CD8-positive, alpha-beta memory T cell (primary cell): ENCODE measurements around the gene TMEM140. TPM values are rescaled to one million over a fixed set of nuclear protein-coding genes. Genes with fewer than 3 reads are reported as not detected.

Experiments
- CTCF ChIA-PET: fragments of 350-600 bp; sonication (Branson Sonifier 250); formaldehyde crosslinking; loops from one replicate; lab custom pipeline; 2021; ENCODE audit warnings: antibody characterized with exemption; lab: Charles Lee
- POLR2A ChIA-PET: fragments of 350-600 bp; sonication (Branson Sonifier 250); formaldehyde crosslinking; loops from one replicate; lab custom pipeline; 2021; ENCODE audit warnings: antibody characterized with exemption; lab: Charles Lee
- DNase-seq, 5 donors: peaks; one replicate each; pipeline versions ENCODE4 v3.0.0 to v3.0.0-alpha.2; 2020 to 2022; ENCODE audit warnings: mixed read lengths in 1 of 5
- H3K27ac ChIP-seq: one replicate; pipeline ENCODE4 v1.7.0; 2013; ENCODE audit warnings: low read depth, mild to moderate bottlenecking, low read length, moderate library complexity
- H3K27me3 ChIP-seq: 2 replicates; pipeline ENCODE4 v1.7.0; 2013; ENCODE audit warnings: low read length, mild to moderate bottlenecking; ENCODE audit not compliant: insufficient read depth, poor library complexity, severe bottlenecking
- H3K36me3 ChIP-seq: 2 replicates; pipeline ENCODE4 v1.7.0; 2013; ENCODE audit warnings: mild to moderate bottlenecking, low read length, moderate library complexity; ENCODE audit not compliant: insufficient read depth
- H3K4me1 ChIP-seq: 2 replicates; pipeline ENCODE4 v1.7.0; 2013; ENCODE audit warnings: mild to moderate bottlenecking, low read length, moderate library complexity; ENCODE audit not compliant: insufficient read depth
- H3K4me3 ChIP-seq: 2 replicates; pipeline ENCODE4 v1.7.0; 2013; ENCODE audit warnings: mild to moderate bottlenecking, low read length
- H3K9me3 ChIP-seq: 2 replicates; pipeline ENCODE4 v1.7.0; 2013; ENCODE audit warnings: mild to moderate bottlenecking, low read length
- H3K27ac Mint-ChIP-seq, 8 donors: one replicate each; pipeline ENCODE4 v1.8.0; 2020 to 2021; ENCODE audit warnings: mixed read lengths in 8 of 8, mild to moderate bottlenecking in 6 of 8, inconsistent platforms in 3 of 8, moderate library complexity in 3 of 8
- H3K27me3 Mint-ChIP-seq, 2 donors: one replicate each; pipeline ENCODE4 v1.8.0; 2020 to 2021; ENCODE audit warnings: mixed read lengths in 2 of 2, mild to moderate bottlenecking in 1 of 2, moderate library complexity in 1 of 2
- H3K36me3 Mint-ChIP-seq, 3 donors: one replicate each; pipeline ENCODE4 v1.8.0; 2020 to 2021; ENCODE audit warnings: mixed read lengths in 3 of 3, inconsistent platforms in 1 of 3, mild to moderate bottlenecking in 1 of 3
- H3K4me1 Mint-ChIP-seq, 3 donors: one replicate each; pipeline ENCODE4 v1.8.0; 2020 to 2021; ENCODE audit warnings: mixed read lengths in 3 of 3, inconsistent platforms in 1 of 3, mild to moderate bottlenecking in 1 of 3
- H3K4me3 Mint-ChIP-seq, 7 donors: one replicate each; pipeline ENCODE4 v1.8.0; 2020 to 2021; ENCODE audit warnings: mixed read lengths in 7 of 7, mild to moderate bottlenecking in 6 of 7, moderate library complexity in 4 of 7, inconsistent platforms in 2 of 7
- H3K9me3 Mint-ChIP-seq, 5 donors: one replicate each; pipeline ENCODE4 v1.8.0; 2020 to 2022; ENCODE audit warnings: mixed read lengths in 5 of 5, mild to moderate bottlenecking in 3 of 5, moderate library complexity in 2 of 5, inconsistent platforms in 1 of 5
- polyA plus RNA-seq: library from polyadenylated mRNA; unstranded; fragments of 300-500 nt; fragmentation: Illumina TruSeq; gene quantifications from one replicate; pipeline ENCODE4 v1.2.3, GENCODE V29; 2021
- total RNA-seq, 2 experiments: library from RNA; stranded (reverse); gene quantifications; one replicate each; pipeline ENCODE4 v1.2.3, GENCODE V29; 2021

The TMEM140 gene
- total and polyA plus RNA-seq, 3 experiments from 2014 or later: 6.6 to 34.4 (median 7.0) TPM

DNA sequence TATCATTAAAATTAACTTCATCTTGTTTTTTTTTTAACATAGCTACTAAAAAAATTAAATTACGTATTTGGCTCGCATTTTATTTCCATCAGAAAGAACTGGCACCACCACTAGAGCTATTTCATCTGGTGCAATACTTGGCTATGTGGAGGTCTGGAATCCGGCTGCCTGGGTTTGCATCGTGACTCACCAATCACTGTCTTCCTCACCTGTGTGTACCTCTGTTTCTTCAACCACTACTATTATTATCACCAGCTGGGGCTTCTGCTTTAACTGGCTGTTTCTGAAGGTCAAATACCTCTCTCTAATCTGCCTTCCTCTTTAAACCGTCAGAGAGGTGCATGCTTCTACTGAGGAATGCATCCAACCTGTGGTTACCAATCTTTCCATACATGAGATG, 57.0 kb downstream of the TMEM140 start:
- Mint-ChIP-seq H3K4me1 (peaks cover 25 to 71% (median 40%) of the 10 kb centered on the region in 3 donors), H3K27ac (peak overlapping the region in 2 of 8 donors; percentile 64 to 79), H3K4me3 (no peak overlapping the region), H3K9me3 (no peaks in the 10 kb centered on the region), H3K27me3 (no peaks in the 10 kb centered on the region), H3K36me3 (peaks cover 4 to 71% (median 21%) of the 10 kb centered on the region in 3 donors)
- no peak for DNase-seq
- ChIA-PET POLR2A (no interaction called here), CTCF (interaction anchor here (1.3 kb wide), 1 partner anchor 218 kb away, joined by 4 read pairs; no protein-coding TSS in a partner anchor)
- H3K36me3 ChIP-seq: peaks cover 27% of the 10 kb centered on the region
- H3K9me3 ChIP-seq: no peaks in the 10 kb centered on the region
- peaks cover 9% of the 10 kb centered on the region for H3K4me1 ChIP-seq
- H3K4me3 ChIP-seq: no peak overlapping the region
- no peak overlapping the region for H3K27ac ChIP-seq
- H3K27me3 ChIP-seq: no peaks in the 10 kb centered on the region

DNA sequence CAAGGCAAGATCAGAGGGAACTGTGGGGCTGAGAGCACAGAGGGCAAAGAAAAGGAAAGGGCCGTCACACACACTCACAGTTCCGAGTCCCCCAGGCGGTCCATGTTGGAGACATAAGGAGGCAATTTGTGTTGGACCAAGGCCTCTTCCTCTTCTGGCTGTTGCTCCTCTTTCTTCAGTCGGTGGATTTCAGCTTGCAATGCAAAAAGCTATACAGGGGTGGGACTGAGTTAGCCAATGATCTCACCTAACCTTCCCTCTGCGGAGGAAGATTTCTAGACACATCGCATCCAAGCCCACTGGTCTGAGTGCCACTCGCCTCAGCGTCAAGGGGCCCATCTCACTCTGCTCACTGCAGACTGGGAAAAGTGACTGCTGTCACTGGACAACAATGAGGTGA, 58.0 kb downstream of the TMEM140 start:
- ChIA-PET POLR2A (interaction anchor here (0.8 kb wide), 1 partner anchor 480 kb away, joined by 3 read pairs; no protein-coding TSS in a partner anchor), CTCF (interaction anchor here (0.5 to 1.3 kb wide), 3 partner anchors 35 to 220 kb away, joined by 3 to 4 read pairs (median 3); partner anchors contain the start of gene AGBL3)
- H3K36me3 Mint-ChIP-seq: peaks cover 4 to 66% (median 21%) of the 10 kb centered on the region in 3 donors
- Histone ChIP-seq H3K36me3 (peaks cover 21% of the 10 kb centered on the region), H3K27ac (no peak overlapping the region), H3K27me3 (no peaks in the 10 kb centered on the region), H3K4me3 (no peak overlapping the region), H3K4me1 (peaks cover 15% of the 10 kb centered on the region), H3K9me3 (no peaks in the 10 kb centered on the region)
- no peak overlapping the region for H3K4me3 Mint-ChIP-seq
- H3K9me3 Mint-ChIP-seq: no peaks in the 10 kb centered on the region
- no peak for DNase-seq
- peak overlapping the region in 1 of 8 donors; percentile 71 for H3K27ac Mint-ChIP-seq
- H3K27me3 Mint-ChIP-seq: no peaks in the 10 kb centered on the region
- peaks cover 33 to 76% (median 47%) of the 10 kb centered on the region in 3 donors for H3K4me1 Mint-ChIP-seq

DNA sequence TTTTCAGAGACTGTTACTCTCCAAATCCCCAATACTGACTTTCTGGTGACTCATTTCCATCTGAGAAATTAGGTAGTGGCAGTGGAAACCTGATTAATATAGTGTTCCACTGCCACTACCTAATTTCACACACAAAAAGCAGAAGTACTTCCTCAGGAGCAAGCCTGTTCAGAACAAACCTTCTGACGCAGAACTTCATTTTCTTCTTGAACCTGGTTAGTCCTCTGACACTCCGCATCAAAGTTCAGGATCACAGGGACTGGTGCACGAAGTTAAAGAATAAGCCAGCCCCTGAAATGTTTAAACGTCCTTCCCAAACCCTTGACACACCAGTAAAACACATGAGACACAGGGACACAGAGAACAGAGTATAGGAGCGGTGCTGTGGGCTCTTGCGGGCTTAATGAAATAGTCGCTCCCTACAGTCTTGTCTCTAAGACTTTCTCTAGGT, 59.1 kb downstream of the TMEM140 start:
- Histone ChIP-seq H3K36me3 (peaks cover 14% of the 10 kb centered on the region), H3K4me3 (no peak overlapping the region), H3K27me3 (no peaks in the 10 kb centered on the region), H3K9me3 (no peaks in the 10 kb centered on the region), H3K27ac (no peak overlapping the region), H3K4me1 (peaks cover 15% of the 10 kb centered on the region)
- peak overlapping the region in 2 of 8 donors; percentile 33 to 38 for H3K27ac Mint-ChIP-seq
- DNase-seq: no peak
- CTCF ChIA-PET: interaction anchor here (1.3 kb wide), 1 partner anchor 221 kb away, joined by 3 read pairs; the partner anchor contains the start of gene AGBL3
- peak overlapping the region in 2 of 7 donors; percentile 20 to 53 for H3K4me3 Mint-ChIP-seq
- POLR2A ChIA-PET: no interaction called here
- H3K9me3 Mint-ChIP-seq: no peaks in the 10 kb centered on the region
- H3K4me1 Mint-ChIP-seq: peaks cover 36 to 75% (median 46%) of the 10 kb centered on the region in 3 donors
- H3K27me3 Mint-ChIP-seq: no peaks in the 10 kb centered on the region
- peaks cover 0 to 61% (median 17%) of the 10 kb centered on the region in 3 donors for H3K36me3 Mint-ChIP-seq

DNA sequence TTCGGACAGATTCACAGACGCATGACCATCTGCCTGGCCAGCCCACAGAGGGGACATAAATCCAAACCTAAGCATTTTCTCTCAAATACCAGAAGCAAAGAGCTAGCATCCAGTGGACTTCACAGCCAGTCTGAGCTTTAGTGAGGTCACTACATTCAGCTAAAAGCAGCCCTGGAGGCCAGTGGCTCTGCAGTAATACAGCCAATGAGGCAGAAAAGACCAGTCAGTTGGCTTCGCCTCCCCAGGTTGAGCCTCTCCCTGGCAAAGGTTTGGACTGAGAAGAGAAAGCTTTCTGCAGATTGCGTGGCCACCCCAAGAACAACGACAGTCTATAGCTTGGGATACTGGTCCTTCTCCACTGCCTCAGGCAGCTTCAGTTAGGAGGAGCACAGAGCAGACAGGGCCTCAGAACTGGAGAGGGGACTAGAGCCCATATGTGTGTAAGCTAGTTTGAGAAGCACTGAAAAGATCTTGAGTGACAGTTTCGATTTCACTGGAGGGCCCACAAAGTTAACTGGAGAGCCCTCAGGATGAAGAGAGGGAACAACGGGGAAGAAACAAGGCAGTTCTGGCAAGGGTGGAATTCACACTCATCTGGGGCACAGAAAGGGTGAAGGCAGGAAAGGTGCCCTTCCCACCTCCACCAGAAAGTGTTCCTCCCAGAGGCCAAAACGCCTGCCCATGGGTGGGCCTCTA, 59.7 kb downstream of the TMEM140 start:
- Histone ChIP-seq H3K36me3 (peaks cover 14% of the 10 kb centered on the region), H3K27me3 (no peaks in the 10 kb centered on the region), H3K9me3 (no peaks in the 10 kb centered on the region), H3K27ac (no peak overlapping the region), H3K4me3 (no peak overlapping the region), H3K4me1 (peaks cover 15% of the 10 kb centered on the region)
- no peaks in the 10 kb centered on the region for H3K9me3 Mint-ChIP-seq
- H3K27me3 Mint-ChIP-seq: no peaks in the 10 kb centered on the region
- no peak for DNase-seq
- CTCF ChIA-PET: no interaction called here
- peak overlapping the region in 2 of 7 donors; percentile 20 to 53 for H3K4me3 Mint-ChIP-seq
- peaks cover 34 to 70% (median 43%) of the 10 kb centered on the region in 3 donors for H3K4me1 Mint-ChIP-seq
- H3K27ac Mint-ChIP-seq: peak overlapping the region in 2 of 8 donors; percentile 33 to 40
- peaks cover 0 to 55% (median 17%) of the 10 kb centered on the region in 3 donors for H3K36me3 Mint-ChIP-seq
- POLR2A ChIA-PET: no interaction called here

DNA sequence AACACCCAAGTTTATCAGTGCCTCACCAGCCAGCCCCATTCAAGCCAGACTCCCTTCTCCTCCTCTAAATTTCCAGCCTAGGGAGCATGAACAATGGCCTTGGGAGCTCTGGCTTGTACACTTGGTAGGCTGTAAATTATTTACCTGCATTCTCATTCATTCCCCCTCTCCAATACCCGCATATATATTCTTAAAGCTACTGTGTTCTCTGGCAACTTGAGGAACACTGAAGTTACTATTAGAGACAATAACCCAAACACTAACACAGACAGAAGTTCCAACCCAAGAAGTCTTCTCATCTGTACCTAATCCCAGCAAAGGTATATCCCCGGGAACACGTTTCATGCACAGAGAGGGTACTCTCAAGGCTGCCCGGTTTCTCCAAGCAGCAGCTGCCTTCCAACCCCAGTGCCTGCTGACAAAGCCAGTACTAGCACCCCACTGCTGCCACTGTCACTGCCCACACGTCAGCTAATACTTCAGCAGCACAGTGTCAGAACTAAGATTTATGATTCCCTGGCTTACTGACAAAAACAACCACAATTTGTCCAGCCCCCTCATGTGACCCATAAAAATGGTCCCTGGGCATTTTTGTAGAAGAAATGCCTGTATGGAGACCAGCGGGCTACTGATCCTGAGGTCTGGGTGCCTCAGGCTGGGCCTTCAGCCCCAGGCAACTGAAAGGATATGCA, 60.4 kb downstream of the TMEM140 start:
- ChIA-PET POLR2A (interaction anchor here (0.5 kb wide), 1 partner anchor 10 kb away, joined by 3 read pairs; no protein-coding TSS in a partner anchor), CTCF (no interaction called here)
- H3K36me3 Mint-ChIP-seq: peaks cover 0 to 49% (median 14%) of the 10 kb centered on the region in 3 donors
- no peak for DNase-seq
- no peaks in the 10 kb centered on the region for H3K27me3 Mint-ChIP-seq
- Histone ChIP-seq H3K27me3 (no peaks in the 10 kb centered on the region), H3K36me3 (peaks cover 13% of the 10 kb centered on the region), H3K27ac (no peak overlapping the region), H3K9me3 (no peaks in the 10 kb centered on the region), H3K4me3 (no peak overlapping the region), H3K4me1 (peaks cover 15% of the 10 kb centered on the region)
- H3K4me3 Mint-ChIP-seq: peak overlapping the region in 3 of 7 donors; percentile 37 to 76 (median 68)
- no peaks in the 10 kb centered on the region for H3K9me3 Mint-ChIP-seq
- H3K4me1 Mint-ChIP-seq: peaks cover 33 to 64% (median 39%) of the 10 kb centered on the region in 3 donors
- peak overlapping the region in 5 of 8 donors; percentile 40 to 98 (median 63) for H3K27ac Mint-ChIP-seq

DNA sequence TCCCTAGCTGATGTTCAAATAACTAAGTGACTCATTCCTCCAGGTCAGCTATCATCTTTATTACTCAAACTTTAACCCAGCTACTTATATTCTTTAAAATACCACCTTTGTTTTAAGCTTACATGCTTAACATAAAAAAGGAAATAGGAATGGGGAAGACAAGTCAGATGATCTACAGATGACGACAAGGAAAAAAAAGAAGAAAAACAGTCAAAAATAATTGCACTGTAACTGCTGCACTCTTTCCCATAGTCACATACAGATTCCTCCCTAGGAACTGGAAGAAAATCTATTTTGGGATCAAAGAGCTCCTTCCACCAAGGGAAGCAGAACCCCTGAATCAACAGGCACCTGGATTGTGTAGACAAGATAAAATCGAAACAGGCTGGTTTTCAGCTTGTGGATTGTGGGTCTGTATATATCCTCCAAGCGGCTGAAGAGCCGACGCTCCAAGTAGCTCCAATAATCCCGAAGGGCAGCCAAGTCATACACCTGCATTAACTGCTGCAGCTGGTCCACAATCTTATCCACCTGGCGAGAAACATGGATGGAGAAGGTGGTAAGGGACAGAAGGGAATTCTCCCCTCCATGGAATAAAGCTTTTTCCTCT, 61.5 kb downstream of the TMEM140 start:
- H3K9me3 Mint-ChIP-seq: no peaks in the 10 kb centered on the region
- peaks cover 0 to 38% (median 9%) of the 10 kb centered on the region in 3 donors for H3K36me3 Mint-ChIP-seq
- Histone ChIP-seq H3K9me3 (no peaks in the 10 kb centered on the region), H3K4me1 (peaks cover 15% of the 10 kb centered on the region), H3K27me3 (no peaks in the 10 kb centered on the region), H3K4me3 (no peak overlapping the region), H3K27ac (no peak overlapping the region), H3K36me3 (peaks cover 2% of the 10 kb centered on the region)
- H3K27me3 Mint-ChIP-seq: no peaks in the 10 kb centered on the region
- ChIA-PET CTCF (interaction anchor here (0.8 to 3.6 kb wide), 3 partner anchors 27 to 224 kb away, joined by 3 to 15 read pairs (median 4); partner anchors contain the start of gene CYREN), POLR2A (interaction anchor here (0.6 to 1.2 kb wide), 3 partner anchors 14 to 345 kb away, joined by 3 to 4 read pairs (median 4); partner anchors contain the start of gene TMEM140)
- H3K4me1 Mint-ChIP-seq: peaks cover 28 to 58% (median 33%) of the 10 kb centered on the region in 3 donors
- no peak for DNase-seq
- peak overlapping the region in 4 of 7 donors; percentile 8 to 76 (median 58) for H3K4me3 Mint-ChIP-seq
- H3K27ac Mint-ChIP-seq: peak overlapping the region in 1 of 8 donors; percentile 40

DNA sequence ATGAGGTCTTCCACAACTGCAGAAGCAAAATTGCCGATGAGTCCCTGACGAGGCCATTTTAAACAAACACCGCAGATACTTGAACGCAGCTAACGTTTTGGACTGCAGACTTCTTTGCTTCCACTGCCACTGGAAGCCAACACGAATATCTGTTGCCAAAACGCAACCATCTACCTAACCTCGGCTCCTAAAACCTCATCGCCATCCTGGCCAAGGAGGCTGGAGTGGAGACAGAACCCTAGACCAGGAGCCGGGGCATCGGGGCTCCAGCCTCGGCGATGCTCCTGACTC, 63.0 kb downstream of the TMEM140 start:
- H3K27ac Mint-ChIP-seq: peak overlapping the region; percentile 86 to 99 (median 99)
- no peaks in the 10 kb centered on the region for H3K9me3 ChIP-seq
- H3K4me3 Mint-ChIP-seq: peak overlapping the region; percentile 90 to 97 (median 95)
- H3K4me1 Mint-ChIP-seq: peaks cover 26 to 50% (median 33%) of the 10 kb centered on the region in 3 donors
- H3K27ac ChIP-seq: peak overlapping the region; percentile 86
- peaks cover 0 to 27% (median 5%) of the 10 kb centered on the region in 3 donors for H3K36me3 Mint-ChIP-seq
- H3K4me1 ChIP-seq: peaks cover 15% of the 10 kb centered on the region
- peak overlapping the region; percentile 68 for H3K4me3 ChIP-seq
- H3K9me3 Mint-ChIP-seq: no peaks in the 10 kb centered on the region
- ChIA-PET POLR2A (interaction anchor here (0.7 to 2.6 kb wide), 6 partner anchors 40 to 752 kb away, joined by 3 to 14 read pairs (median 4); partner anchors contain the start of genes AGBL3, AKR1B1, CYREN and TMEM140), CTCF (interaction anchor here (0.8 to 3.6 kb wide), 7 partner anchors 10 to 224 kb away, joined by 3 to 15 read pairs (median 4); partner anchors contain the start of gene CYREN)
- H3K27me3 ChIP-seq: no peaks in the 10 kb centered on the region
- no peak for DNase-seq
- H3K36me3 ChIP-seq: no peaks in the 10 kb centered on the region
- no peaks in the 10 kb centered on the region for H3K27me3 Mint-ChIP-seq
